Erythroblast (primary cell): Measurements from ENCODE around the gene CTCFL.

Experiments
- GATA1 ChIP-seq: IDR thresholded peaks from 2 replicates; pipeline ENCODE4 v1.6.1; 2011; ENCODE audit warnings: low read depth, mild to moderate bottlenecking, control low read depth, low read length, moderate library complexity
- POLR2A ChIP-seq: IDR thresholded peaks from 2 replicates; pipeline ENCODE4 v1.6.1; 2011; ENCODE audit warnings: mild to moderate bottlenecking, low read length

GRCh38 chr20:57523782-57524181 lies 1.2 kb downstream of the CTCFL start:
- TF ChIP-seq POLR2A: no peak
- TF ChIP-seq GATA1: no peak
